Hematopoietic multipotent progenitor cell (in vitro differentiated cells): ENCODE measurements around the gene GUCY1A2. TPM values are rescaled to one million over a fixed set of nuclear protein-coding genes. Genes with fewer than 3 reads are reported as not detected.

Source experiments
- DNase-seq, 3 donors: peaks; one replicate each; pipeline ENCODE4 v3.0.0-alpha.2; 2011 to 2015; ENCODE audit warnings: low read depth in 2 of 3, low spot score in 2 of 3
- total RNA-seq: library from RNA; depleted of rRNA; stranded (reverse); fragments of >200 nt; gene quantifications from one replicate; pipeline ENCODE4 v1.2.3, GENCODE V29; 2012

GUCY1A2 gene
- total RNA-seq, 1 donor = under 0.01 TPM

- DNase-seq = no peak
Measured at GRCh38 chr11:106761745-106762144, 256.5 kb downstream of the GUCY1A2 start.

- no peak for DNase-seq
Measured at GRCh38 chr11:106761240-106761639, 257.0 kb downstream of the GUCY1A2 start.

- DNase-seq = no peak
Measured at GRCh38 chr11:106748059-106748458, 270.2 kb downstream of the GUCY1A2 start.

- no peak for DNase-seq
Measured at GRCh38 chr11:106745941-106746340, 272.3 kb downstream of the GUCY1A2 start.

- no peak for DNase-seq
Measured at GRCh38 chr11:106733635-106734034, 284.6 kb downstream of the GUCY1A2 start.

- no peak for DNase-seq
Measured at GRCh38 chr11:106728859-106729258, 289.4 kb downstream of the GUCY1A2 start.

- DNase-seq = no peak
Measured at GRCh38 chr11:106728379-106728778, 289.9 kb downstream of the GUCY1A2 start.

GRCh38 chr11:106727256-106727655 is 291.0 kb downstream of the GUCY1A2 start:
- no peak for DNase-seq

- DNase-seq = no peak
Measured at GRCh38 chr11:106724293-106724892, 293.9 kb downstream of the GUCY1A2 start.

GRCh38 chr11:106723071-106723470 is 295.2 kb downstream of the GUCY1A2 start:
- DNase-seq = no peak

- DNase-seq = no peak
Measured at GRCh38 chr11:106717222-106717621, 301.1 kb downstream of the GUCY1A2 start.

GRCh38 chr11:106714199-106714598 is 304.1 kb downstream of the GUCY1A2 start:
- no peak for DNase-seq

GRCh38 chr11:106708348-106708747 is 309.9 kb downstream of the GUCY1A2 start:
- no peak for DNase-seq

- DNase-seq = no peak
Measured at GRCh38 chr11:106706355-106706754, 311.9 kb downstream of the GUCY1A2 start.

- DNase-seq = no peak
Measured at GRCh38 chr11:106702805-106703204, 315.5 kb downstream of the GUCY1A2 start.

GRCh38 chr11:106697058-106697457 is 321.2 kb downstream of the GUCY1A2 start:
- no peak for DNase-seq

- no peak for DNase-seq
Measured at GRCh38 chr11:106695506-106695905, 322.8 kb downstream of the GUCY1A2 start.

- DNase-seq = no peak
Measured at GRCh38 chr11:106694501-106694900, 323.8 kb downstream of the GUCY1A2 start.

- no peak for DNase-seq
Measured at GRCh38 chr11:106691807-106692365, 326.4 kb downstream of the GUCY1A2 start.

GRCh38 chr11:106690923-106691322 is 327.4 kb downstream of the GUCY1A2 start:
- no peak for DNase-seq

GRCh38 chr11:106684944-106685343 is 333.3 kb downstream of the GUCY1A2 start:
- DNase-seq = no peak

GRCh38 chr11:106683435-106683834 is 334.8 kb downstream of the GUCY1A2 start:
- no peak for DNase-seq

GRCh38 chr11:106681435-106681834 is 336.8 kb downstream of the GUCY1A2 start:
- DNase-seq = no peak
